ENCODE results near the gene PDHB. TPM values are rescaled to one million over a fixed set of nuclear protein-coding genes. Genes with fewer than 3 reads are reported as not detected.

PDHB gene
- total and polyA plus RNA-seq, 2 of the 13 experiments (the other 11 are each of a cell fraction or from before 2014, with no cell fraction given) = 108 to 153 TPM

DNA sequence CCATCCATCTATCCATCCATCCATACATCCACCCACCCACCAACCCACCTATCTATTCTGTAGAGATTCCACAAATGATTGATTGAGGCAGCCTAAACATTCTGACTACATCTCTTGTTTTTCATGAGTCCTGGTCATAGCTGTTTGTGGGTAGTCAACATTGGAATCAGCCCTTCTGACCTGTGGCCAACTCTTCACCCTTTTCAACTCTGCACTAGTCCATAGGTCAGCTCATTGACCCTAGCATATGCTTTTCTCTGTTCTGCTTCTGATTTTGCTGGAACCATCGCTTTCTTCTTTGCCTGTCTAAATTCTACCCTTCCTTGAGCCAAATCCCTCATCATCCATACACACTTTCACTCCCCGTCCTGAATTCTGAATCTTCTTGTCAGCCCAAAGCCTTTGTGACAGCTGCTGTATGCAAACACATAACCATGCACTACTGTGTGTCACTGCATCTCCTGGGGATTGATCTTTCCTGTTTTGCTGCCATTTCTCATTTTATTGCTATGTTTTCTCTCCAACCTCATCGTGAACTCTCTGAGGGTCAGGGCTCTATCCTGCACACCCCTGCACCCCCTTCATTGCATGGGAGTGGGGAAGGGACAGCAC lies 41.4 kb upstream of the PDHB start (continued):
- TF ChIP-seq KDM2A (CRISPR knock-in tag; IDR thresholded peaks at IDR 0.05; ENCODE audit: borderline replicate concordance, low read depth) (no peak), ZNF746 (CRISPR knock-in tag; IDR thresholded peaks at IDR 0.05) (no peak), MIER3 (CRISPR knock-in tag; IDR thresholded peaks at IDR 0.05; ENCODE audit: borderline replicate concordance) (no peak)

GRCh38 chr3:58474348-58474911 lies 40.8 kb upstream of the PDHB start:
- intact Hi-C loops (cut with micrococcal nuclease; ENCODE audit: unreplicated experiment) = loop anchor here (5.0 kb wide), 1 partner anchor 37 kb away; no protein-coding TSS in a partner anchor
- Histone ChIP-seq H3K27me3 (ENCODE audit: control insufficient read depth in 1 of 2, insufficient read depth in 2 of 2, low read length in 2 of 2) (no peaks in the 10 kb centered on the region), H3K36me3 (replicated peaks in 1 of 2; ENCODE audit: control insufficient read depth in 1 of 2, insufficient read depth in 2 of 2, low read length in 2 of 2) (no peaks in the 10 kb centered on the region), H4K20me1 (ENCODE audit: insufficient read depth, low read length) (no peaks in the 10 kb centered on the region), H3K79me2 (ENCODE audit: insufficient read depth, low read length) (no peaks in the 10 kb centered on the region), H3K4me2 (ENCODE audit: low read depth, low read length) (peak overlapping the region; percentile 76), H2AFZ (ENCODE audit: low read length) (no peak overlapping the region), H3K9me3 (ENCODE audit: low read length) (no peaks in the 10 kb centered on the region), H3K4me1 (ENCODE audit: insufficient read depth, low read length) (peaks cover 84% of the 10 kb centered on the region), H3K27ac (ENCODE audit: extremely low read length, insufficient read depth, low read length) (peak overlapping the region; percentile 78), H3K4me3 (replicated peaks in 1 of 3; ENCODE audit: insufficient read depth in 1 of 3, low read depth in 2 of 3, low read length in 3 of 3) (peak overlapping the region in 1 of 3 experiments; percentile 31; a peak in 1 of 6 replicates), H3K9ac (ENCODE audit: insufficient read depth, low read depth, low read length) (no peak overlapping the region)
- DNase-seq (ENCODE audit: low spot score) = peak; percentile 38
- POLR2A ChIA-PET = interaction anchor here (0.9 to 1.7 kb wide), 3 partner anchors 12 to 17 kb away, joined by 3 to 4 read pairs (median 3); partner anchors contain the start of gene KCTD6
- 33% methylated on average over 1 of the region's 1 CpG for WGBS (ENCODE audit: low lambda C conversion rate)
- FAIRE-seq = no peak
- ATAC-seq = peak; percentile 3; the same call in 1 of the 3 replicates
- no TSS peak for BruUV-seq (replicated peaks)
- in situ Hi-C loops (cut with HindIII; ENCODE audit: extremely low pct_ligation_motif_present, low pct_unique_long_range_greater_than_20kb) = no loop called here
- CTCF ChIA-PET (ENCODE audit: low intra/inter-chr PET ratio, low total read pairs) = no interaction called here
- TF ChIP-seq CAMTA2 (CRISPR knock-in tag; IDR thresholded peaks at IDR 0.05; ENCODE audit: borderline replicate concordance) = no peak
- no peak for TF ChIP-seq ZNF33A (CRISPR knock-in tag; IDR thresholded peaks at IDR 0.05; ENCODE audit: borderline replicate concordance)
- TF ChIP-seq FOXP4 (CRISPR knock-in tag; IDR thresholded peaks at IDR 0.05) = peak; percentile 28; the same call in 1 of the 2 replicates
- no peak for TF ChIP-seq ZNF251 (CRISPR knock-in tag; IDR thresholded peaks at IDR 0.05)
- peak; percentile 15; the same call in 1 of the 2 replicates for TF ChIP-seq DPF2 (CRISPR knock-in tag; IDR thresholded peaks at IDR 0.05; ENCODE audit: borderline replicate concordance, low read depth)
- no peak for TF ChIP-seq ZNF234 (CRISPR knock-in tag; conservative IDR thresholded peaks at IDR 0.05)
- TF ChIP-seq BRF2 (CRISPR knock-in tag; IDR thresholded peaks at IDR 0.05) = no peak
- no peak for TF ChIP-seq PITX1 (CRISPR knock-in tag; IDR thresholded peaks at IDR 0.05)
- TF ChIP-seq ZBTB7A (CRISPR knock-in tag; IDR thresholded peaks at IDR 0.05) = 0 out of 2 replicates have a peak, but pooled peaks have one; percentile 2
- no peak for TF ChIP-seq ZEB1 (IDR thresholded peaks at IDR 0.05; ENCODE audit: insufficient replicate concordance, low read depth)
- TF ChIP-seq GLI4 (CRISPR knock-in tag; IDR thresholded peaks at IDR 0.05; ENCODE audit: borderline replicate concordance) = no peak
- TF ChIP-seq KAT8 (CRISPR knock-in tag; IDR thresholded peaks at IDR 0.05) = 0 out of 2 replicates have a peak, but pooled peaks have one; percentile 7
- no peak for TF ChIP-seq MTF2 (CRISPR knock-in tag; IDR thresholded peaks at IDR 0.05; ENCODE audit: borderline replicate concordance)
- no peak for TF ChIP-seq ZNF747 (CRISPR knock-in tag; IDR thresholded peaks at IDR 0.05; ENCODE audit: borderline replicate concordance)
- no peak for TF ChIP-seq E2F1 (CRISPR knock-in tag; IDR thresholded peaks at IDR 0.05)

Data from HepG2 (cell line).